HEK293 (cell line): ENCODE data around the gene TAPBPL.

Experiments used
- ATF2 ChIP-seq: fragments of 450-650 bp; formaldehyde crosslinking; IDR thresholded peaks from 2 replicates; pipeline ENCODE4 v1.5.1; 2016; ENCODE audit warnings: missing biosample characterization, missing genetic modification characterization, low read depth
- MZF1 ChIP-seq: fragments of 450-650 bp; formaldehyde crosslinking; IDR thresholded peaks from 2 replicates; pipeline ENCODE4 v1.5.1; 2017; ENCODE audit warnings: missing biosample characterization, missing genetic modification characterization, borderline replicate concordance
- TCF7L2 ChIP-seq: IDR thresholded peaks from 2 replicates; pipeline ENCODE4 v1.6.1; 2011; ENCODE audit warnings: low read depth, mild to moderate bottlenecking, inconsistent platforms, low read length, moderate library complexity, borderline replicate concordance
- YY2 ChIP-seq: fragments of 450-650 bp; formaldehyde crosslinking; IDR thresholded peaks from 2 replicates; pipeline ENCODE4 v1.5.1; 2016; ENCODE audit warnings: missing biosample characterization, missing genetic modification characterization
- ZBTB11 ChIP-seq: fragments of 450-650 bp; formaldehyde crosslinking; conservative IDR thresholded peaks from 2 replicates; pipeline ENCODE4 v1.5.1; 2016; ENCODE audit warnings: low read depth, missing biosample characterization, missing genetic modification characterization
- ZEB2 ChIP-seq: fragments of 450-650 bp; formaldehyde crosslinking; IDR thresholded peaks from 2 replicates; pipeline ENCODE4 v1.5.1; 2016; ENCODE audit warnings: missing biosample characterization, missing genetic modification characterization
- ZFP3 ChIP-seq: fragments of 450-650 bp; formaldehyde crosslinking; IDR thresholded peaks from 2 replicates; pipeline ENCODE4 v1.5.1; 2016; ENCODE audit warnings: low read depth, missing biosample characterization, missing genetic modification characterization
- ZNF138 ChIP-seq: fragments of 450-650 bp; formaldehyde crosslinking; IDR thresholded peaks from 2 replicates; pipeline ENCODE4 v1.5.1; 2016; ENCODE audit warnings: missing biosample characterization, missing genetic modification characterization, borderline replicate concordance
- ZNF148 ChIP-seq: fragments of 450-650 bp; formaldehyde crosslinking; IDR thresholded peaks from 2 replicates; pipeline ENCODE4 v1.5.0; 2017; ENCODE audit warnings: missing biosample characterization, missing genetic modification characterization, borderline replicate concordance
- ZNF214 ChIP-seq: fragments of 450-650 bp; formaldehyde crosslinking; IDR thresholded peaks from 2 replicates; pipeline ENCODE4 v1.5.1; 2017; ENCODE audit warnings: missing biosample characterization, mild to moderate bottlenecking, missing genetic modification characterization, borderline replicate concordance
- ZNF600 ChIP-seq: fragments of 450-650 bp; formaldehyde crosslinking; IDR thresholded peaks from 2 replicates; pipeline ENCODE4 v1.5.1; 2016; ENCODE audit warnings: missing biosample characterization, missing genetic modification characterization
- ZSCAN4 ChIP-seq: fragments of 450-650 bp; formaldehyde crosslinking; IDR thresholded peaks from 2 replicates; pipeline ENCODE4 v1.5.1; 2017; ENCODE audit warnings: missing biosample characterization, missing genetic modification characterization
- TF ChIP-seq, protein P1 (sequence below): fragments of 450-650 bp; formaldehyde crosslinking; IDR thresholded peaks from 2 replicates; pipeline ENCODE4 v1.5.1; 2016; ENCODE audit warnings: missing biosample characterization, missing genetic modification characterization
- TF ChIP-seq, protein P2 (sequence below): fragments of 450-650 bp; formaldehyde crosslinking; IDR thresholded peaks from 2 replicates; pipeline ENCODE4 v1.5.1; 2016; ENCODE audit warnings: missing biosample characterization, missing genetic modification characterization

The TAPBPL gene

GRCh38 chr12:6492838-6493496 lies 41.1 kb downstream of the TAPBPL start, which contains the start of gene MRPL51 (continued):
- TF ChIP-seq ZSCAN4 (tag by site-specific recombination) (no peak), ZBTB11 (tag by site-specific recombination) (peak; percentile 98), TCF7L2 (no peak), ZNF148 (tag by site-specific recombination) (no peak), ZNF214 (tag by site-specific recombination) (no peak), ATF2 (tag by site-specific recombination) (no peak), YY2 (tag by site-specific recombination) (peak; percentile 80), ZNF600 (tag by site-specific recombination) (no peak), ZEB2 (tag by site-specific recombination) (peak; percentile 34; the same call in 1 of the 2 replicates), ZFP3 (tag by site-specific recombination) (no peak), ZNF138 (tag by site-specific recombination) (no peak), MZF1 (tag by site-specific recombination) (no peak)
- TF ChIP-seq, protein P1, sequence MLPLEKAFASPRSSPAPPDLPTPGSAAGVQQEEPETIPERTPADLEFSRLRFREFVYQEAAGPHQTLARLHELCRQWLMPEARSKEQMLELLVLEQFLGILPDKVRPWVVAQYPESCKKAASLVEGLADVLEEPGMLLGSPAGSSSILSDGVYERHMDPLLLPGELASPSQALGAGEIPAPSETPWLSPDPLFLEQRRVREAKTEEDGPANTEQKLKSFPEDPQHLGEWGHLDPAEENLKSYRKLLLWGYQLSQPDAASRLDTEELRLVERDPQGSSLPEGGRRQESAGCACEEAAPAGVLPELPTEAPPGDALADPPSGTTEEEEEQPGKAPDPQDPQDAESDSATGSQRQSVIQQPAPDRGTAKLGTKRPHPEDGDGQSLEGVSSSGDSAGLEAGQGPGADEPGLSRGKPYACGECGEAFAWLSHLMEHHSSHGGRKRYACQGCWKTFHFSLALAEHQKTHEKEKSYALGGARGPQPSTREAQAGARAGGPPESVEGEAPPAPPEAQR = no peak
- TF ChIP-seq, protein P2, sequence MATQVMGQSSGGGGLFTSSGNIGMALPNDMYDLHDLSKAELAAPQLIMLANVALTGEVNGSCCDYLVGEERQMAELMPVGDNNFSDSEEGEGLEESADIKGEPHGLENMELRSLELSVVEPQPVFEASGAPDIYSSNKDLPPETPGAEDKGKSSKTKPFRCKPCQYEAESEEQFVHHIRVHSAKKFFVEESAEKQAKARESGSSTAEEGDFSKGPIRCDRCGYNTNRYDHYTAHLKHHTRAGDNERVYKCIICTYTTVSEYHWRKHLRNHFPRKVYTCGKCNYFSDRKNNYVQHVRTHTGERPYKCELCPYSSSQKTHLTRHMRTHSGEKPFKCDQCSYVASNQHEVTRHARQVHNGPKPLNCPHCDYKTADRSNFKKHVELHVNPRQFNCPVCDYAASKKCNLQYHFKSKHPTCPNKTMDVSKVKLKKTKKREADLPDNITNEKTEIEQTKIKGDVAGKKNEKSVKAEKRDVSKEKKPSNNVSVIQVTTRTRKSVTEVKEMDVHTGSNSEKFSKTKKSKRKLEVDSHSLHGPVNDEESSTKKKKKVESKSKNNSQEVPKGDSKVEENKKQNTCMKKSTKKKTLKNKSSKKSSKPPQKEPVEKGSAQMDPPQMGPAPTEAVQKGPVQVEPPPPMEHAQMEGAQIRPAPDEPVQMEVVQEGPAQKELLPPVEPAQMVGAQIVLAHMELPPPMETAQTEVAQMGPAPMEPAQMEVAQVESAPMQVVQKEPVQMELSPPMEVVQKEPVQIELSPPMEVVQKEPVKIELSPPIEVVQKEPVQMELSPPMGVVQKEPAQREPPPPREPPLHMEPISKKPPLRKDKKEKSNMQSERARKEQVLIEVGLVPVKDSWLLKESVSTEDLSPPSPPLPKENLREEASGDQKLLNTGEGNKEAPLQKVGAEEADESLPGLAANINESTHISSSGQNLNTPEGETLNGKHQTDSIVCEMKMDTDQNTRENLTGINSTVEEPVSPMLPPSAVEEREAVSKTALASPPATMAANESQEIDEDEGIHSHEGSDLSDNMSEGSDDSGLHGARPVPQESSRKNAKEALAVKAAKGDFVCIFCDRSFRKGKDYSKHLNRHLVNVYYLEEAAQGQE = no peak; the same call in 1 of the 2 replicates
